ENCODE results near the gene SOS2. TPM values are rescaled to one million over a fixed set of nuclear protein-coding genes. Genes with fewer than 3 reads are reported as not detected.

SOS2 gene
- total and polyA plus RNA-seq, 2 donors (not counting 3 experiments of a cell fraction or from before 2014, with no cell fraction given): 6.7 to 21.3 TPM

DNA sequence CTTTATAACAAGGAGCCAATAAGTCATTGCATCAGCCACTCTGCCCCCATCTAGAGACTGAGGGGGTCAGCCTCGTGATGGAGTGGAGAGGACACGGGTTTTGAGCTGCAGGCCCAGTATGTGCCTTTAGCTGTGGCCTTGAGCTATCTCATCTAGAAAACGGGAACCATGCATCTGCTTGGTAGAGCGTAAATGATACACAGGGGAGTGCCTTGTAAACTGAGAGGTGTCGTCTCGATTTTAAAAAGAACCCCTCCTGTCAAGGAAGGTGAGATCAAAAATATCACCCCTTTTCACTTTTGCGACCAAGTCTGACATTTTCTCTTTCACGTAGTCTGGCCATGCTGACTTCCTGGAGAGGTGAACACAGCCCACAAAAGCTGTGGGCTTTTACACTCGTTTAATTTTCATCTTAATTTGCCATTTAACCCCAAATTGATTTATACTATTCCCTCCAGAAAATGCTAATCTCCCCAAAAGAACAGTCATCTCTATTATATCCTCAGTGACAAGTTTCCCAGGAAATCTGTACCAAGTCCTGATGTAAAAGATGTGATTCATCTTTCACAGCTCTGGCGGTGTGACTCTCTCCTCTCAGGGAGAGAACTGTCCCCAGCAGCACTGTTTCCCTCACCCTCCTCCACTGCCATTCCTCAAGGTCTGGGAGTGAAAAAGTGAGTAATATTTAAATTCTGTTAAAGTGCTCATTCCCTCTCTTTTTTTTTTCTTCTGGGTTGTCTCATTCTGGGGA lies 145.6 kb downstream of the SOS2 start:
- no peaks in the 10 kb centered on the region for H3K36me3 ChIP-seq (ENCODE audit: control insufficient read depth in 2 of 2, extremely low read depth in 1 of 2, insufficient read depth in 2 of 2, low read length in 2 of 2)
- no TSS peak for BruUV-seq (replicated peaks)
- ChIA-PET CTCF (interaction anchor here (1.0 to 1.8 kb wide), 2 partner anchors 19 to 206 kb away, joined by 3 to 4 read pairs; no protein-coding TSS in a partner anchor), POLR2A (no interaction called here)
- no peak overlapping the region for H3K4me3 ChIP-seq (replicated peaks in 1 of 3; ENCODE audit: insufficient read depth in 1 of 3, low read depth in 1 of 3, low read length in 3 of 3)
- H3K27ac ChIP-seq (ENCODE audit: insufficient read depth, low read depth, low read length): no peak overlapping the region
- TF ChIP-seq, protein P1, sequence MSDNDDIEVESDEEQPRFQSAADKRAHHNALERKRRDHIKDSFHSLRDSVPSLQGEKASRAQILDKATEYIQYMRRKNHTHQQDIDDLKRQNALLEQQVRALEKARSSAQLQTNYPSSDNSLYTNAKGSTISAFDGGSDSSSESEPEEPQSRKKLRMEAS (IDR thresholded peaks at IDR 0.05; ENCODE audit: insufficient read depth, insufficient read length): no peak
- TF ChIP-seq POLR2AphosphoS5 (IDR thresholded peaks at IDR 0.05; ENCODE audit: insufficient read depth, low read depth, low read length) (no peak), POLR2A (IDR thresholded peaks at IDR 0.05; ENCODE audit: low read depth, low read length) (no peak), EZH2 (IDR thresholded peaks at IDR 0.05; ENCODE audit: borderline replicate concordance, low read depth, low read length, severe bottlenecking) (no peak), GATA2 (IDR thresholded peaks at IDR 0.05; ENCODE audit: insufficient read depth, insufficient read length, low read depth, low read length) (no peak), FOS (IDR thresholded peaks at IDR 0.05; ENCODE audit: borderline replicate concordance, insufficient read depth, low read length) (no peak), MYC (IDR thresholded peaks at IDR 0.05; ENCODE audit: low read depth, low read length) (no peak), JUN (IDR thresholded peaks at IDR 0.05; ENCODE audit: borderline replicate concordance, insufficient read depth, insufficient read length, low read depth) (no peak)
- TF ChIP-seq, protein P2, sequence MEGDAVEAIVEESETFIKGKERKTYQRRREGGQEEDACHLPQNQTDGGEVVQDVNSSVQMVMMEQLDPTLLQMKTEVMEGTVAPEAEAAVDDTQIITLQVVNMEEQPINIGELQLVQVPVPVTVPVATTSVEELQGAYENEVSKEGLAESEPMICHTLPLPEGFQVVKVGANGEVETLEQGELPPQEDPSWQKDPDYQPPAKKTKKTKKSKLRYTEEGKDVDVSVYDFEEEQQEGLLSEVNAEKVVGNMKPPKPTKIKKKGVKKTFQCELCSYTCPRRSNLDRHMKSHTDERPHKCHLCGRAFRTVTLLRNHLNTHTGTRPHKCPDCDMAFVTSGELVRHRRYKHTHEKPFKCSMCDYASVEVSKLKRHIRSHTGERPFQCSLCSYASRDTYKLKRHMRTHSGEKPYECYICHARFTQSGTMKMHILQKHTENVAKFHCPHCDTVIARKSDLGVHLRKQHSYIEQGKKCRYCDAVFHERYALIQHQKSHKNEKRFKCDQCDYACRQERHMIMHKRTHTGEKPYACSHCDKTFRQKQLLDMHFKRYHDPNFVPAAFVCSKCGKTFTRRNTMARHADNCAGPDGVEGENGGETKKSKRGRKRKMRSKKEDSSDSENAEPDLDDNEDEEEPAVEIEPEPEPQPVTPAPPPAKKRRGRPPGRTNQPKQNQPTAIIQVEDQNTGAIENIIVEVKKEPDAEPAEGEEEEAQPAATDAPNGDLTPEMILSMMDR (IDR thresholded peaks at IDR 0.05; ENCODE audit: extremely low read depth in 1 of 2, insufficient read depth in 1 of 2, low read depth in 1 of 2, low read length in 2 of 2): no peak
- H3K27me3 ChIP-seq (ENCODE audit: control insufficient read depth in 2 of 2, insufficient read depth in 2 of 2, low read length in 2 of 2): no peaks in the 10 kb centered on the region
- no peak overlapping the region for H2AFZ ChIP-seq (ENCODE audit: low read depth, low read length)
- DNase-seq (ENCODE audit: low read depth, low spot score) (no peak), FAIRE-seq (no peak)
- no peaks in the 10 kb centered on the region for H4K20me1 ChIP-seq (replicated peaks; ENCODE audit: control insufficient read depth, extremely low read depth, insufficient read depth, low read length)
- no peak overlapping the region for H3K9ac ChIP-seq (replicated peaks; ENCODE audit: extremely low read depth, insufficient read depth, low read length)
- H3K9me3 ChIP-seq (replicated peaks; ENCODE audit: control insufficient read depth, insufficient read depth, low read length): no peaks in the 10 kb centered on the region
- no peaks in the 10 kb centered on the region for H3K9me1 ChIP-seq (replicated peaks; ENCODE audit: control insufficient read depth, extremely low read depth, insufficient read depth, low read length)
- dilution Hi-C loops (cut with MboI; ENCODE audit: extremely low pct_ligation_motif_present, low sequenced_read_pairs): no loop called here
- no peaks in the 10 kb centered on the region for H3K79me2 ChIP-seq (ENCODE audit: control insufficient read depth, insufficient read depth, low read length)
- H3K4me2 ChIP-seq (ENCODE audit: insufficient read depth, low read length): no peak overlapping the region
- H3K4me1 ChIP-seq (ENCODE audit: control insufficient read depth, extremely low read depth, insufficient read depth, low read length): no peaks in the 10 kb centered on the region
- intact Hi-C loops (cut with micrococcal nuclease): no loop called here
